Naive thymus-derived CD8-positive, alpha-beta T cell (primary cell): ENCODE data around the gene C1QTNF5. TPM values are rescaled to one million over a fixed set of nuclear protein-coding genes. Genes with fewer than 3 reads are reported as not detected.
A peak's percentile ranks its signal among the peaks of the same experiment; 100 is the strongest.

Experiments used
- ATAC-seq, 2 donors: fragments of 150-1000 bp; cut with Tn5 transposase in 1 of 2; sonication (Bioruptor Pico), chemical (Tn5 transposase) in 1 of 2; 1 replicate in 1 of 2; 2 replicates in 1 of 2; pipeline ENCODE4 v1.10.0; 2021; ENCODE audit warnings: mild to moderate bottlenecking in 2 of 2, moderate library complexity in 2 of 2
- POLR2A ChIA-PET: fragments of 350-600 bp; sonication (Branson Sonifier 250); formaldehyde crosslinking; loops from one replicate; lab custom pipeline; 2021; ENCODE audit warnings: antibody characterized with exemption; lab: Charles Lee
- DNase-seq, 10 donors: peaks; one replicate each; pipeline versions ENCODE4 v3.0.0 to v3.0.0-alpha.2; 2020 to 2022
- H3K27ac Mint-ChIP-seq, 10 donors: one replicate each; pipeline ENCODE4 v1.8.0; 2020 to 2022; ENCODE audit warnings: mild to moderate bottlenecking in 10 of 10, mixed read lengths in 10 of 10, moderate library complexity in 4 of 10, inconsistent platforms in 1 of 10
- H3K27me3 Mint-ChIP-seq, 5 donors: one replicate each; pipeline ENCODE4 v1.8.0; 2021 to 2022; ENCODE audit warnings: mixed read lengths in 5 of 5
- H3K36me3 Mint-ChIP-seq, 3 donors: one replicate each; pipeline ENCODE4 v1.8.0; 2020 to 2022; ENCODE audit warnings: mixed read lengths in 3 of 3, mild to moderate bottlenecking in 2 of 3, inconsistent platforms in 1 of 3
- H3K4me1 Mint-ChIP-seq, 4 donors: one replicate each; pipeline ENCODE4 v1.8.0; 2021 to 2022; ENCODE audit warnings: mixed read lengths in 4 of 4
- H3K4me3 Mint-ChIP-seq, 10 donors: one replicate each; pipeline ENCODE4 v1.8.0; 2020 to 2022; ENCODE audit warnings: mild to moderate bottlenecking in 10 of 10, mixed read lengths in 10 of 10, moderate library complexity in 6 of 10, inconsistent platforms in 1 of 10
- H3K9me3 Mint-ChIP-seq, 9 donors: one replicate each; pipeline ENCODE4 v1.8.0; 2020 to 2022; ENCODE audit warnings: mixed read lengths in 9 of 9, mild to moderate bottlenecking in 3 of 9, inconsistent platforms in 1 of 9, moderate library complexity in 1 of 9
- microRNA-seq: library from miRNA; unstranded; fragments of <30 nt; microRNA quantifications from one replicate; pipeline ENCODE4 v1.2.0, GENCODE V29; 2022; ENCODE audit warnings: borderline microRNAs expressed
- polyA plus RNA-seq, 3 donors: library from polyadenylated mRNA; unstranded; fragments of 300-500 nt; fragmentation: Illumina TruSeq; gene quantifications; one replicate each; pipeline ENCODE4 v1.2.3, GENCODE V29; 2021
- total RNA-seq, 8 experiments: library from RNA in 2 of 8; stranded (reverse) in 2 of 8; gene quantifications; one replicate each; pipeline ENCODE4 v1.2.3 and lab custom pipeline; 2021 to 2026

Gene C1QTNF5
- total and polyA plus RNA-seq, 5 experiments from 2014 or later: not detected

DNA sequence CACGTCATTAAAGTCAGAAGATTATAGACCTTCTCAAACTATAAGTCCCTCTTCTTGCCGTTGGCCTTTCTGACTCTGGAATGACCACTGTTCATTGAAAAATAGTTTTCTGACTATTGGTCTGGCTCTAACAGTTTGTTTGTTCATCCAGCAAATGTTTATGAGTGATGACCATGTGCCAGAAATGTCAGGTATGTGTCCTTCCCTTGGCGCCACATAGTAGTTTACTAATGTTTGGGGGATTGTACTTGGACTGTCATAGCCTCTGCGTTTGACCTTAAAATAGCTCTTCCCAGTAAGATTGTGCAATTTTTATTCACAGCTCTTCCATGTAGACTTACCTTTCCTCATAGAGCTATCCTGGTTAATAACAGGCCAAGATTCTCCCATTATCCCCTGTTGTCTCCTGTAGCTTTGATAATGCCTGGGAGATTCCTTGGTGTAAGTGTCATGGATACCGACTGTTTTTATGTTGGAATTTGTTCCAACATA, 37.4 kb downstream of the C1QTNF5 start:
- POLR2A ChIA-PET: interaction anchor here (1.1 to 7.8 kb wide), 2 partner anchors 17 to 194 kb away, joined by 3 to 138 read pairs; partner anchors contain the start of gene MCAM
- DNase-seq (no peak), ATAC-seq (no peak)
- no peak overlapping the region for H3K4me3 Mint-ChIP-seq
- peaks cover 10 to 70% (median 24%) of the 10 kb centered on the region in 3 donors for H3K36me3 Mint-ChIP-seq
- peaks cover 22 to 35% (median 31%) of the 10 kb centered on the region in 4 donors for H3K4me1 Mint-ChIP-seq
- H3K9me3 Mint-ChIP-seq: no peaks in the 10 kb centered on the region
- no peaks in the 10 kb centered on the region for H3K27me3 Mint-ChIP-seq
- H3K27ac Mint-ChIP-seq: peak overlapping the region in 9 of 10 donors; percentile 19 to 100 (median 72)

DNA sequence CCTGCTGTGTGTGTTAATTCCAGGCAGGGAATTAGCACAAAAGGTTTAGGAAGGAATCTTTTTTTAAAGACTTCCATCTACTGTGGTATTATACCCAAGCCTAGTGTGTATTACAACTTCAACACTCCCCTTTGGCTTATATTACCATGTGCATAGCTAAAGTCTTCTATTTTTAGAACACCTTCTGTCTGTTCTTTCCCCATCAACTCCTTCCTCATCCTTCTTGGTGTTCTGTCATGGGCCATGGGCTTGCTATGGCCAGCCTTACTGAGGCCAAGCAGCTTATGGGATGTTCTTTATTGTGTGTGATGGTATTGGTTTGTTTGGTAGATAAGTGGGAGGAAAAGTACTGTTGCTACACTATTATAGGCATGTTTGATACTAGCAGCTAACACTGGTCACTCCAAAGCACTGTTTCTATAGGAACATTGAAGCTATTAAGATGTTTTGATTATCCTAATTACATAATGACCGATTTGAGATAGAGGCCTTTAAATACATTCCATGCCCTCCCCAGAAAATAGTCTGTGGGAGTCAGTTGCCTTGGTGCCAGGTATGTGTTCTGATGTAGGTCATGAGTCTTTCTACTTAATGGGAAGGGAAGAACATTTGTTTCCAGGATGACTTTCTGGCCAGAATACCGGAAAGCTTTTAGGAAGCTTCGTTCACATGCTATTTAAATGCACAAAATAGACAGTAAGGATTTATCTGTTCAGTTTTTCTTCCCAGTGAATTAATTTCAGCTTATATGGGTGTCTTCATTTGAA, 40.3 kb downstream of the C1QTNF5 start:
- peaks cover 11 to 95% (median 26%) of the 10 kb centered on the region in 3 donors for H3K36me3 Mint-ChIP-seq
- POLR2A ChIA-PET: interaction anchor here (1.3 to 1.9 kb wide), 2 partner anchors 21 to 233 kb away, joined by 5 to 6 read pairs; partner anchors contain the start of gene VPS11
- H3K27me3 Mint-ChIP-seq: no peaks in the 10 kb centered on the region
- H3K9me3 Mint-ChIP-seq: no peaks in the 10 kb centered on the region
- H3K4me3 Mint-ChIP-seq: no peak overlapping the region
- peak overlapping the region in 3 of 10 donors; percentile 56 to 75 (median 65) for H3K27ac Mint-ChIP-seq
- DNase-seq (no peak), ATAC-seq (no peak)
- H3K4me1 Mint-ChIP-seq: peaks cover 7 to 14% (median 10%) of the 10 kb centered on the region in 4 donors

DNA sequence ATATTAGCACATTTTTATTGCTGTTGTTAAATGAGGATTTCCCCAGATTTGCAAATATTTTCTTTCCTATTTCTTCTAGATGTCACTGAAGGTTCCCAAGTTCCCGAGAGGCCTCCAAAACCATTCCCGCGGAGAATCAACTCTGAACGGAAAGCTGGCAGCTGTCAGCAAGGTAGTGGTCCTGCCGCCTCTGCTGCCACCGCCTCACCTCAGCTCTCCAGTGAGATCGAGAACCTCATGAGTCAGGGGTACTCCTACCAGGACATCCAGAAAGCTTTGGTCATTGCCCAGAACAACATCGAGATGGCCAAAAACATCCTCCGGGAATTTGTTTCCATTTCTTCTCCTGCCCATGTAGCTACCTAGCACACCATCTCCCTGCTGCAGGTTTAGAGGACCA, 41.3 kb downstream of the C1QTNF5 start:
- no peak for DNase-seq
- no peak for ATAC-seq
- no peaks in the 10 kb centered on the region for H3K27me3 Mint-ChIP-seq
- H3K36me3 Mint-ChIP-seq: peaks cover 11 to 93% (median 26%) of the 10 kb centered on the region in 3 donors
- H3K27ac Mint-ChIP-seq: peak overlapping the region in 1 of 10 donors; percentile 40
- no peaks in the 10 kb centered on the region for H3K9me3 Mint-ChIP-seq
- H3K4me3 Mint-ChIP-seq: no peak overlapping the region
- H3K4me1 Mint-ChIP-seq: peaks cover 0 to 8% (median 3%) of the 10 kb centered on the region in 4 donors
- POLR2A ChIA-PET: interaction anchor here (0.6 to 1.9 kb wide), 3 partner anchors 22 to 232 kb away, joined by 3 to 6 read pairs (median 5); partner anchors contain the start of gene VPS11

DNA sequence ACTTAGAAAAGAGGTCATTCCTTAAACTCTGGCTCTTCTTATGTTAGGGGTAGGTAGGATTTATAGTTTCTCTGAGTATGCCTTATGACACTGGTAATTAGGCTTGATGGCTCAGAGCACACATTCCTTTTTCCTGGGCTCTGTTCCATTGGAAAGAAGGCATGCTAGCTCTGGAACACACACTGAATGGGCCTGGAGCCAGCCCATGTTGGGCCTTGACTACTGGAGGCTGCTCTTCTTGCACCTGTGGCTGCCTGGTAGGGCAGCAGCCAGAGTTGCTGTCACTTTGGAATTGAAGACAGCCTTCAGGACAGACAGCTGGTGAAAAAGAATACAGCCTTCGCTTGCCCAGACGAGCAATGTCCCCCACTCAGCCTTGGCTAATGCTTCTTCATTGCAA, 42.0 kb downstream of the C1QTNF5 start:
- DNase-seq: no peak
- ATAC-seq: no peak
- POLR2A ChIA-PET: no interaction called here
- Mint-ChIP-seq H3K4me3 (no peak overlapping the region), H3K4me1 (peaks cover 0 to 5% (median under 1%) of the 10 kb centered on the region in 4 donors), H3K9me3 (no peaks in the 10 kb centered on the region), H3K27ac (peak overlapping the region in 1 of 10 donors; percentile 49), H3K36me3 (peaks cover 11 to 87% (median 26%) of the 10 kb centered on the region in 3 donors), H3K27me3 (no peaks in the 10 kb centered on the region)

DNA sequence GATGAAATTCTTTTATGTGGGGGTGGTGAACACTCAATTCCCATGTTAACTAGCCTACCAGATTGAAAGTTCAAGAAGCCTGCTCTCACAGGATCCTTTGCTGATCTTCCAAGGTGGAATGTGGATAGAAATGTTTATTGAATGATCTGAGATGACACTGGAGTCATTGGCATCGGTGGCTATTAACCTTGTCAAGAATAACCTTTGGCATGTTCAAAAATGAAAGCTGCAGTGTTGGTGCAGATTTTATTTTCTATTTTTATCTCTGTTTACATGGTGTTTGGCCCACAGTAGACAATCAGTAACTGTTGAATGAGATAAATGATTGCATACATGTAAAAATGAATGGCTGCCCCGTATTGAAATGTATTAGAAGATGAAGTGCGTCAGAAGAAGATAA, 42.7 kb downstream of the C1QTNF5 start:
- Mint-ChIP-seq H3K4me3 (no peak overlapping the region), H3K9me3 (no peaks in the 10 kb centered on the region), H3K27me3 (no peaks in the 10 kb centered on the region), H3K4me1 (peaks cover 0 to 5% (median under 1%) of the 10 kb centered on the region in 4 donors), H3K27ac (peak overlapping the region in 2 of 10 donors; percentile 13 to 35), H3K36me3 (peaks cover 11 to 86% (median 22%) of the 10 kb centered on the region in 3 donors)
- POLR2A ChIA-PET: interaction anchor here (0.9 to 1.1 kb wide), 2 partner anchors 10 to 92 kb away, joined by 3 read pairs; partner anchors contain the start of gene CBL
- ATAC-seq: no peak
- no peak for DNase-seq

DNA sequence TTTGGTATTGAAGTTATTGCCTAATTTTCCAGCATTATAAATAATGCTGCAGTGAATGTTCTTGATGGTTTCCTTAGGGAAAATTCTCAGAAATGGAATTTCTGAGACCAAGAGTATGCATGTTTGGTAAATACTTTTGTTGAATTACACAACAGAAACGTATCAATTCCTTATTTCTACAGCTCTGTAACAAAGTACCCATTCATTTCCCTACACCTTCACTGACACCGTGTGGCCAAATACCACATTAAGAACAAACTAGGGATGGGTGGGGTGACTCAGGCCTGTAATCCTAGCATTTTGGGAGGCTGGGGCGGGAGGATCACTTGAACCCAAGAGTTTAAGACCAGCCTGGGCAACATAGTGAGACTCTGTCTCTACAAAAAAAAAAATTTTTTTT, 45.5 kb downstream of the C1QTNF5 start:
- H3K4me3 Mint-ChIP-seq: no peak overlapping the region
- DNase-seq: no peak
- H3K4me1 Mint-ChIP-seq: no peaks in the 10 kb centered on the region
- POLR2A ChIA-PET: no interaction called here
- H3K9me3 Mint-ChIP-seq: no peaks in the 10 kb centered on the region
- H3K27ac Mint-ChIP-seq: no peak overlapping the region
- no peak for ATAC-seq
- H3K36me3 Mint-ChIP-seq: peaks cover 6 to 78% (median 15%) of the 10 kb centered on the region in 3 donors
- H3K27me3 Mint-ChIP-seq: no peaks in the 10 kb centered on the region

DNA sequence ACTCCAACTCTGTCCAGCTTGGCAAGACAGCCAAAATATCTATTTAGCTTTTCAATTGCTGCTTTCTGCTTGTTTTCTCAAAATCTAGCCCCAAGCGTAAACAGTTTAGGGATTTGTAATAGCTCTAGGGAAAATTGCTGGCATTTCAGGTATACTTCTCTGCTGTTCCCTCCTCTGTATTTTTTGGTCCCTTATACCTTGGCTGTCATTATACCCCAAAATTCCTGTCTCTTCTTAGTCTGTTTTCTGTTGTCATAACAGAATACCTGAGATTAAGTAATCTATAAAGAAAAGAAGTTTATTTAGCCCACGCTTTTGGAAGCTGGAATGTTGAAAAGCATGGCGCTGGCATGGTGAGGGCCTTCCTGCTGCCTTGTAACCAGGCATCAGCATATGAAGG, 47.2 kb downstream of the C1QTNF5 start:
- Mint-ChIP-seq H3K9me3 (no peaks in the 10 kb centered on the region), H3K27ac (no peak overlapping the region), H3K4me3 (no peak overlapping the region), H3K4me1 (no peaks in the 10 kb centered on the region), H3K27me3 (no peaks in the 10 kb centered on the region), H3K36me3 (peaks cover 4 to 70% (median 10%) of the 10 kb centered on the region in 3 donors)
- DNase-seq (no peak), ATAC-seq (no peak)
- POLR2A ChIA-PET: no interaction called here

DNA sequence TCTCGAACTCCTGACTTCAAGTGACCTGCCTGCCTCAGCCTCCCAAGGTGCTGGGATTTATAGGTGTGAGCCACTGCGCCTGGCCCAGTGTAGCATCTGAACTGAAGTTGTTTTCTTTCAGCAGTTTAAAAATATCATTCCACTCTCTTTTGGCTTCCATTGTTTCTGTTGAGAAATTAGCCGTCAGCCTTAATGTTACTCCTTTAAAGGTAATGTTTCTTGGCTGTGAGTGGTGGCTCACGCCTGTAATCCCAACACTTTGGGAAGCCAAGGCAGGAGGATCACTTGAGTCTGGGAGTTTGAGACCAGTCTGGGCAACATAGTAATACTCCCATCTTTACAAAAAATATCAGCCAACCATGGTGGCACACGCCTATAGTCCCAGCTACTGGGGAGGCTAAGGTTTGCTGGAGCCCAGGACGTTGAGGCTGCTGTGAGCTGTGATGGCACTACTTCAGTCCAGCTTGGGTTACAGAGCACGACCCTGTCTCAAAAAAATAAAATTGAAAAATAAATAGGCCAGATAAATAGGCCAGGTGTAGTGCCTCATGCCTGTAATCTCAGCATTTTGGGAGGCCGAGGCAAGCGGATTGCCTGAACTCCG, 49.7 kb downstream of the C1QTNF5 start:
- H3K27me3 Mint-ChIP-seq: no peaks in the 10 kb centered on the region

More for the DNA sequence above, 49.7 kb downstream of the C1QTNF5 start:
- Mint-ChIP-seq H3K36me3 (peaks cover 8 to 71% (median 16%) of the 10 kb centered on the region in 3 donors), H3K9me3 (no peaks in the 10 kb centered on the region), H3K4me3 (no peak overlapping the region), H3K4me1 (peaks cover 0 to 5% (median under 1%) of the 10 kb centered on the region in 4 donors), H3K27ac (peak overlapping the region in 1 of 10 donors; percentile 24)
- DNase-seq: no peak
- POLR2A ChIA-PET: no interaction called here
- no peak for ATAC-seq

Small RNA genes lying within 50 kb of the gene (microRNA-seq; reads per million reads assigned to microRNA genes)
- not detected for gene MIR6756

Other genes starting within 250 kb of the C1QTNF5 start
- gene DPAGT1, start 239.0 kb downstream of the C1QTNF5 start, total RNA-seq: 10 to 100 TPM; 29.0 to 37.5 TPM
- gene DPAGT1, start 239.0 kb downstream of the C1QTNF5 start, polyA plus RNA-seq: 10 to 100 TPM; 28.7 to 30.8 (median 29.0) TPM
- 10 to 100 TPM; 27.0 to 27.8 TPM for gene C2CD2L, start 233.5 kb downstream of the C1QTNF5 start, total RNA-seq
- 1 to 10 TPM; 3.4 to 10.0 (median 4.0) TPM for gene C2CD2L, start 233.5 kb downstream of the C1QTNF5 start, polyA plus RNA-seq
- gene HINFP, start 219.3 kb downstream of the C1QTNF5 start, total RNA-seq: 10 to 100 TPM; 66.0 to 68.6 TPM
- gene HINFP, start 219.3 kb downstream of the C1QTNF5 start, polyA plus RNA-seq: 10 to 100 TPM in 1 of 3 donors, 1 to 10 TPM in 2; 7.3 to 24.9 (median 7.5) TPM
- gene ABCG4, start 191.8 kb downstream of the C1QTNF5 start, total RNA-seq: not detected
- gene ABCG4, start 191.8 kb downstream of the C1QTNF5 start, polyA plus RNA-seq: not detected
- gene NLRX1, start 172.2 kb downstream of the C1QTNF5 start, total RNA-seq: 10 to 100 TPM; 10.3 to 10.5 TPM
- gene NLRX1, start 172.2 kb downstream of the C1QTNF5 start, polyA plus RNA-seq: 10 to 100 TPM in 1 of 3 donors, 1 to 10 TPM in 2; 4.0 to 10.9 (median 7.1) TPM
- under 1 TPM; 0.42 to 0.55 TPM for gene NHERF4, start 155.4 kb downstream of the C1QTNF5 start, total RNA-seq
- not detected for gene NHERF4, start 155.4 kb downstream of the C1QTNF5 start, polyA plus RNA-seq
- gene CBL, start 134.5 kb downstream of the C1QTNF5 start, total RNA-seq: 10 to 100 TPM; 46.9 to 51.6 TPM
- 10 to 100 TPM; 11.5 to 16.1 (median 12.2) TPM for gene CBL, start 134.5 kb downstream of the C1QTNF5 start, polyA plus RNA-seq
- gene MCAM, start 23.8 kb downstream of the C1QTNF5 start, total RNA-seq: under 1 TPM; 0.33 to 0.55 TPM
- gene MCAM, start 23.8 kb downstream of the C1QTNF5 start, polyA plus RNA-seq: 1 to 10 TPM in 1 of 3 donors, under 1 TPM in 2; 0.35 to 1.2 (median 0.65) TPM
- 10 to 100 TPM; 19.8 to 21.1 TPM for gene RNF26, start 6.4 kb downstream of the C1QTNF5 start, total RNA-seq
- 10 to 100 TPM; 37.0 to 45.9 (median 39.6) TPM for gene RNF26, start 6.4 kb downstream of the C1QTNF5 start, polyA plus RNA-seq
- not detected for gene MFRP, start 5.8 kb upstream of the C1QTNF5 start, total RNA-seq
- not detected for gene MFRP, start 5.8 kb upstream of the C1QTNF5 start, polyA plus RNA-seq
- gene USP2, start 40.8 kb upstream of the C1QTNF5 start, total RNA-seq: under 1 TPM; 0.16 to 0.23 TPM
- gene USP2, start 40.8 kb upstream of the C1QTNF5 start, polyA plus RNA-seq: under 1 TPM in 1 of 3 donors, not detected in 2; 0.13 TPM
- gene THY1, start 82.3 kb upstream of the C1QTNF5 start, total RNA-seq: not detected
- not detected for gene THY1, start 82.3 kb upstream of the C1QTNF5 start, polyA plus RNA-seq